Memory B cell (primary cell): Measurements from ENCODE around the gene PHF24.

Experiments used
- ATAC-seq: fragments of 150-1000 bp; cut with Tn5 transposase; 2 replicates; pipeline ENCODE4 v1.10.0; 2021; ENCODE audit warnings: low read depth, mild to moderate bottlenecking, moderate library complexity
- DNase-seq, 2 donors: peaks; one replicate each; pipeline ENCODE4 v3.0.0; 2022; ENCODE audit warnings: low spot score in 2 of 2
- H3K27ac Mint-ChIP-seq: one replicate; pipeline ENCODE4 v1.8.0; 2022; ENCODE audit warnings: mild to moderate bottlenecking, moderate library complexity, mixed read lengths
- H3K27me3 Mint-ChIP-seq: one replicate; pipeline ENCODE4 v1.8.0; 2022; ENCODE audit warnings: mixed read lengths
- H3K36me3 Mint-ChIP-seq: one replicate; pipeline ENCODE4 v1.8.0; 2022; ENCODE audit warnings: mild to moderate bottlenecking, mixed read lengths
- H3K4me1 Mint-ChIP-seq: one replicate; pipeline ENCODE4 v1.8.0; 2022; ENCODE audit warnings: mixed read lengths
- H3K4me3 Mint-ChIP-seq: one replicate; pipeline ENCODE4 v1.8.0; 2022; ENCODE audit warnings: mild to moderate bottlenecking, moderate library complexity, mixed read lengths
- H3K9me3 Mint-ChIP-seq: one replicate; pipeline ENCODE4 v1.8.0; 2022; ENCODE audit warnings: mixed read lengths

Gene PHF24

GRCh38 chr9:35027860-35028259 lies 69.8 kb downstream of the PHF24 start:
- H3K27me3 Mint-ChIP-seq, result no peaks in the 10 kb centered on the region
- peaks cover 4% of the 10 kb centered on the region for H3K4me1 Mint-ChIP-seq
- DNase-seq (no peak), ATAC-seq (no peak)
- no peak overlapping the region for H3K27ac Mint-ChIP-seq
- no peaks in the 10 kb centered on the region for H3K9me3 Mint-ChIP-seq
- H3K36me3 Mint-ChIP-seq, result peaks cover 15% of the 10 kb centered on the region
- no peak overlapping the region for H3K4me3 Mint-ChIP-seq

GRCh38 chr9:35028341-35028740 lies 70.3 kb downstream of the PHF24 start:
- Mint-ChIP-seq H3K36me3 (peaks cover 15% of the 10 kb centered on the region), H3K4me1 (peaks cover 3% of the 10 kb centered on the region), H3K27ac (no peak overlapping the region), H3K9me3 (no peaks in the 10 kb centered on the region), H3K4me3 (no peak overlapping the region), H3K27me3 (no peaks in the 10 kb centered on the region)
- ATAC-seq (no peak), DNase-seq (no peak)

- H3K4me3 Mint-ChIP-seq, result no peak overlapping the region
- ATAC-seq (no peak), DNase-seq (no peak)
- no peaks in the 10 kb centered on the region for H3K27me3 Mint-ChIP-seq
- no peaks in the 10 kb centered on the region for H3K4me1 Mint-ChIP-seq
- no peaks in the 10 kb centered on the region for H3K9me3 Mint-ChIP-seq
- peaks cover 12% of the 10 kb centered on the region for H3K36me3 Mint-ChIP-seq
- no peak overlapping the region for H3K27ac Mint-ChIP-seq
These were observed 71.2 kb downstream of the PHF24 start for GRCh38 chr9:35029241-35029640.

- Mint-ChIP-seq H3K4me1 (no peaks in the 10 kb centered on the region), H3K27me3 (no peaks in the 10 kb centered on the region), H3K4me3 (no peak overlapping the region), H3K36me3 (peaks cover 10% of the 10 kb centered on the region), H3K27ac (no peak overlapping the region), H3K9me3 (no peaks in the 10 kb centered on the region)
- DNase-seq (no peak), ATAC-seq (no peak)
These were observed 71.8 kb downstream of the PHF24 start for GRCh38 chr9:35029852-35030251.
